ENCODE measurements around the gene ST6GALNAC4.
A peak's percentile ranks its signal among the peaks of the same experiment; 100 is the strongest.

Gene ST6GALNAC4

GRCh38 chr9:127916720-127917581, at the start of gene ST6GALNAC4:
ST6GALNAC4 (minus strand) TSS chr9:127917041; CDS start chr9:127916419, 622 bp downstream.
- DNase-seq: peak; percentile 93

- DNase-seq: no peak
These were observed 49.1 kb upstream of the ST6GALNAC4 start for GRCh38 chr9:127965953-127966352.

GRCh38 chr9:127963359-127964064, 46.7 kb upstream of the ST6GALNAC4 start:
- DNase-seq: no peak

- no peak for DNase-seq
These were observed 46.2 kb upstream of the ST6GALNAC4 start for GRCh38 chr9:127963041-127963358.

- no peak for DNase-seq
These were observed 45.4 kb upstream of the ST6GALNAC4 start for GRCh38 chr9:127962278-127962677.

- DNase-seq: no peak
These were observed 44.8 kb upstream of the ST6GALNAC4 start for GRCh38 chr9:127961613-127962155.

- DNase-seq: no peak
These were observed 44.3 kb upstream of the ST6GALNAC4 start for GRCh38 chr9:127961155-127961490.

GRCh38 chr9:127960410-127961154, 43.7 kb upstream of the ST6GALNAC4 start:
- DNase-seq: no peak

- DNase-seq: no peak
These were observed 43.1 kb upstream of the ST6GALNAC4 start for GRCh38 chr9:127959841-127960409.

GRCh38 chr9:127959398-127959797, 42.6 kb upstream of the ST6GALNAC4 start:
- no peak for DNase-seq

GRCh38 chr9:127958728-127959127, 41.9 kb upstream of the ST6GALNAC4 start:
- no peak for DNase-seq

GRCh38 chr9:127955294-127956015, 38.6 kb upstream of the ST6GALNAC4 start:
- peak; percentile 93 for DNase-seq

- DNase-seq: no peak
These were observed 38.0 kb upstream of the ST6GALNAC4 start for GRCh38 chr9:127954831-127955293.

- DNase-seq: no peak
These were observed 37.1 kb upstream of the ST6GALNAC4 start for GRCh38 chr9:127953768-127954505.

- no peak for DNase-seq
These were observed 36.3 kb upstream of the ST6GALNAC4 start for GRCh38 chr9:127953154-127953553.

GRCh38 chr9:127950513-127951289, 33.9 kb upstream of the ST6GALNAC4 start:
- no peak for DNase-seq

GRCh38 chr9:127949827-127950512, 33.1 kb upstream of the ST6GALNAC4 start:
- DNase-seq: no peak

- DNase-seq: no peak
These were observed 31.2 kb upstream of the ST6GALNAC4 start for GRCh38 chr9:127947841-127948710.

GRCh38 chr9:127946728-127947127, 29.9 kb upstream of the ST6GALNAC4 start:
- DNase-seq: no peak

All from stimulated activated CD4-positive, alpha-beta T cell treated with anti-CD3 and anti-CD28 coated beads, Interleukin-1b, Interleukin-23, amount 100 ng/mL, for 48 hours (primary cell).